Stimulated activated naive B cell treated with anti-CD40 and anti-IgM and Interleukin-4, amounts not matched to agents 10 μg/mL and 1 μg/mL and 100 μg/mL, for 72 hours (primary cell): Measurements from ENCODE around the gene SOX10.

Experiments used
- ATAC-seq, 2 donors: fragments of 150-1000 bp; cut with Tn5 transposase; replicated peaks; 2 replicates each; pipeline ENCODE4 v1.10.0; 2021; ENCODE audit warnings: moderate library complexity in 1 of 2
- DNase-seq: peaks from one replicate; pipeline ENCODE4 v3.0.0; 2021
- H3K27ac Mint-ChIP-seq: one replicate; pipeline ENCODE4 v1.8.0; 2022; ENCODE audit warnings: mild to moderate bottlenecking, mixed read lengths
- H3K27me3 Mint-ChIP-seq, 2 donors: one replicate each; pipeline ENCODE4 v1.8.0; 2022; ENCODE audit warnings: mixed read lengths in 2 of 2
- H3K36me3 Mint-ChIP-seq, 2 donors: one replicate each; pipeline ENCODE4 v1.8.0; 2022; ENCODE audit warnings: mixed read lengths in 2 of 2, mild to moderate bottlenecking in 1 of 2
- H3K4me1 Mint-ChIP-seq, 2 donors: one replicate each; pipeline ENCODE4 v1.8.0; 2022; ENCODE audit warnings: mixed read lengths in 2 of 2, mild to moderate bottlenecking in 1 of 2
- H3K4me3 Mint-ChIP-seq, 2 donors: one replicate each; pipeline ENCODE4 v1.8.0; 2022; ENCODE audit warnings: mild to moderate bottlenecking in 2 of 2, mixed read lengths in 2 of 2, moderate library complexity in 1 of 2
- H3K9me3 Mint-ChIP-seq, 2 donors: one replicate each; pipeline ENCODE4 v1.8.0; 2022; ENCODE audit warnings: mixed read lengths in 2 of 2, mild to moderate bottlenecking in 1 of 2

The SOX10 gene

GRCh38 chr22:37999236-37999635, 14.9 kb upstream of the SOX10 start:
- peaks cover 27 to 43% of the 10 kb centered on the region in 2 donors for H3K4me1 Mint-ChIP-seq
- ATAC-seq: no peak
- no peak overlapping the region for H3K27ac Mint-ChIP-seq
- no peaks in the 10 kb centered on the region for H3K9me3 Mint-ChIP-seq
- H3K36me3 Mint-ChIP-seq: peaks cover 4 to 6% of the 10 kb centered on the region in 2 donors
- no peak overlapping the region for H3K4me3 Mint-ChIP-seq
- H3K27me3 Mint-ChIP-seq: no peaks in the 10 kb centered on the region
- no peak for DNase-seq

GRCh38 chr22:37998543-37998942, 14.2 kb upstream of the SOX10 start:
- no peak for ATAC-seq
- H3K4me1 Mint-ChIP-seq: peaks cover 27 to 43% of the 10 kb centered on the region in 2 donors
- no peak overlapping the region for H3K4me3 Mint-ChIP-seq
- H3K27me3 Mint-ChIP-seq: no peaks in the 10 kb centered on the region
- H3K36me3 Mint-ChIP-seq: peaks cover 4 to 6% of the 10 kb centered on the region in 2 donors
- no peak for DNase-seq
- no peaks in the 10 kb centered on the region for H3K9me3 Mint-ChIP-seq
- no peak overlapping the region for H3K27ac Mint-ChIP-seq

GRCh38 chr22:37996515-37997246, 12.3 kb upstream of the SOX10 start:
- peaks cover 27 to 43% of the 10 kb centered on the region in 2 donors for H3K4me1 Mint-ChIP-seq
- peak overlapping the region; percentile 62 for H3K27ac Mint-ChIP-seq
- H3K36me3 Mint-ChIP-seq: peaks cover 3 to 6% of the 10 kb centered on the region in 2 donors
- H3K4me3 Mint-ChIP-seq: no peak overlapping the region
- ATAC-seq (peak; percentile 43 to 44), DNase-seq (no peak)
- H3K9me3 Mint-ChIP-seq: no peaks in the 10 kb centered on the region
- H3K27me3 Mint-ChIP-seq: no peaks in the 10 kb centered on the region

GRCh38 chr22:37996079-37996478, 11.7 kb upstream of the SOX10 start:
- DNase-seq (peak; percentile 20), ATAC-seq (peak; percentile 39 to 52)
- Mint-ChIP-seq H3K27ac (peak overlapping the region; percentile 62), H3K27me3 (no peaks in the 10 kb centered on the region), H3K4me3 (no peak overlapping the region), H3K9me3 (no peaks in the 10 kb centered on the region), H3K36me3 (peaks cover 3 to 6% of the 10 kb centered on the region in 2 donors), H3K4me1 (peaks cover 27 to 43% of the 10 kb centered on the region in 2 donors)

GRCh38 chr22:37995460-37995859, 11.1 kb upstream of the SOX10 start:
- no peaks in the 10 kb centered on the region for H3K9me3 Mint-ChIP-seq
- no peak overlapping the region for H3K27ac Mint-ChIP-seq
- H3K4me3 Mint-ChIP-seq: no peak overlapping the region
- DNase-seq (no peak), ATAC-seq (no peak)
- peaks cover 3 to 6% of the 10 kb centered on the region in 2 donors for H3K36me3 Mint-ChIP-seq
- no peaks in the 10 kb centered on the region for H3K27me3 Mint-ChIP-seq
- peaks cover 27 to 43% of the 10 kb centered on the region in 2 donors for H3K4me1 Mint-ChIP-seq

- DNase-seq: no peak
- no peak overlapping the region for H3K27ac Mint-ChIP-seq
- no peak for ATAC-seq
- H3K27me3 Mint-ChIP-seq: no peaks in the 10 kb centered on the region
- H3K36me3 Mint-ChIP-seq: peaks cover 3 to 6% of the 10 kb centered on the region in 2 donors
- H3K4me3 Mint-ChIP-seq: no peak overlapping the region
- H3K4me1 Mint-ChIP-seq: peaks cover 24 to 40% of the 10 kb centered on the region in 2 donors
- H3K9me3 Mint-ChIP-seq: no peaks in the 10 kb centered on the region
Observed at GRCh38 chr22:37994982-37995381, 10.6 kb upstream of the SOX10 start.

GRCh38 chr22:37994049-37994448, 9.7 kb upstream of the SOX10 start:
- H3K36me3 Mint-ChIP-seq: peaks cover 1 to 3% of the 10 kb centered on the region in 2 donors
- no peak overlapping the region for H3K27ac Mint-ChIP-seq
- no peaks in the 10 kb centered on the region for H3K27me3 Mint-ChIP-seq
- no peak for DNase-seq
- no peak overlapping the region for H3K4me3 Mint-ChIP-seq
- H3K4me1 Mint-ChIP-seq: peaks cover 19 to 31% of the 10 kb centered on the region in 2 donors
- H3K9me3 Mint-ChIP-seq: no peaks in the 10 kb centered on the region
- no peak for ATAC-seq

- ATAC-seq (no peak), DNase-seq (no peak)
- H3K4me3 Mint-ChIP-seq: no peak overlapping the region
- H3K4me1 Mint-ChIP-seq: peaks cover 13 to 21% of the 10 kb centered on the region in 2 donors
- H3K27ac Mint-ChIP-seq: no peak overlapping the region
- no peaks in the 10 kb centered on the region for H3K9me3 Mint-ChIP-seq
- H3K27me3 Mint-ChIP-seq: no peaks in the 10 kb centered on the region
- peaks cover 0 to 3% of the 10 kb centered on the region in 2 donors for H3K36me3 Mint-ChIP-seq
Observed at GRCh38 chr22:37991731-37992442, 7.5 kb upstream of the SOX10 start.

GRCh38 chr22:37990862-37991261, 6.5 kb upstream of the SOX10 start:
- Mint-ChIP-seq H3K4me1 (peaks cover 5 to 10% of the 10 kb centered on the region in 2 donors), H3K36me3 (peaks cover 1 to 6% of the 10 kb centered on the region in 2 donors), H3K27me3 (no peaks in the 10 kb centered on the region), H3K27ac (no peak overlapping the region), H3K9me3 (no peaks in the 10 kb centered on the region), H3K4me3 (no peak overlapping the region)
- no peak for DNase-seq
- no peak for ATAC-seq

- no peaks in the 10 kb centered on the region for H3K27me3 Mint-ChIP-seq
- peaks cover 1 to 5% of the 10 kb centered on the region in 2 donors for H3K4me1 Mint-ChIP-seq
- no peaks in the 10 kb centered on the region for H3K9me3 Mint-ChIP-seq
- H3K4me3 Mint-ChIP-seq: no peak overlapping the region
- H3K27ac Mint-ChIP-seq: no peak overlapping the region
- H3K36me3 Mint-ChIP-seq: peaks cover 1 to 8% of the 10 kb centered on the region in 2 donors
- no peak for DNase-seq
- no peak for ATAC-seq
Observed at GRCh38 chr22:37990301-37990700, 5.9 kb upstream of the SOX10 start.

- Mint-ChIP-seq H3K27ac (no peak overlapping the region), H3K4me3 (no peak overlapping the region), H3K36me3 (peaks cover 1 to 9% of the 10 kb centered on the region in 2 donors), H3K9me3 (no peaks in the 10 kb centered on the region), H3K4me1 (no peaks in the 10 kb centered on the region), H3K27me3 (no peaks in the 10 kb centered on the region)
- no peak for ATAC-seq
- no peak for DNase-seq
Observed at GRCh38 chr22:37989146-37990045, 5.0 kb upstream of the SOX10 start.

- peaks cover 18 to 23% of the 10 kb centered on the region in 2 donors for H3K36me3 Mint-ChIP-seq
- no peak overlapping the region for H3K27ac Mint-ChIP-seq
- no peak for ATAC-seq
- no peaks in the 10 kb centered on the region for H3K4me1 Mint-ChIP-seq
- DNase-seq: no peak
- H3K9me3 Mint-ChIP-seq: no peaks in the 10 kb centered on the region
- no peak overlapping the region for H3K4me3 Mint-ChIP-seq
- H3K27me3 Mint-ChIP-seq: no peaks in the 10 kb centered on the region
Observed at GRCh38 chr22:37986371-37986770, 2.0 kb upstream of the SOX10 start.

- Mint-ChIP-seq H3K4me1 (no peaks in the 10 kb centered on the region), H3K4me3 (no peak overlapping the region), H3K36me3 (peaks cover 18 to 23% of the 10 kb centered on the region in 2 donors), H3K27ac (no peak overlapping the region), H3K9me3 (no peaks in the 10 kb centered on the region), H3K27me3 (no peaks in the 10 kb centered on the region)
- no peak for DNase-seq
- no peak for ATAC-seq
Observed at GRCh38 chr22:37985751-37986281, 1.5 kb upstream of the SOX10 start.

- Mint-ChIP-seq H3K9me3 (no peaks in the 10 kb centered on the region), H3K36me3 (peaks cover 20 to 29% of the 10 kb centered on the region in 2 donors), H3K27ac (no peak overlapping the region), H3K4me1 (no peaks in the 10 kb centered on the region), H3K4me3 (no peak overlapping the region), H3K27me3 (no peaks in the 10 kb centered on the region)
- DNase-seq (no peak), ATAC-seq (no peak)
Observed at GRCh38 chr22:37985050-37985585, 763 bp upstream of the SOX10 start.
